GM21528 (cell line): ENCODE results near the gene TRIM15.
A peak's percentile ranks its signal among the peaks of the same experiment; 100 is the strongest.
"Not testable (repeated sequence)": the region's sequence is repeated elsewhere in the genome, so short reads cannot be mapped to it uniquely, and the experiment has no call there.

ENCODE experiments used
- ATAC-seq: cut with Tn5 transposase; IDR thresholded peaks from one replicate; pipeline ENCODE4 v1.9.1; 2021; ENCODE audit warnings: mild to moderate bottlenecking, moderate library complexity; ENCODE audit not compliant: unreplicated experiment, low FRiP score

Gene TRIM15

DNA sequence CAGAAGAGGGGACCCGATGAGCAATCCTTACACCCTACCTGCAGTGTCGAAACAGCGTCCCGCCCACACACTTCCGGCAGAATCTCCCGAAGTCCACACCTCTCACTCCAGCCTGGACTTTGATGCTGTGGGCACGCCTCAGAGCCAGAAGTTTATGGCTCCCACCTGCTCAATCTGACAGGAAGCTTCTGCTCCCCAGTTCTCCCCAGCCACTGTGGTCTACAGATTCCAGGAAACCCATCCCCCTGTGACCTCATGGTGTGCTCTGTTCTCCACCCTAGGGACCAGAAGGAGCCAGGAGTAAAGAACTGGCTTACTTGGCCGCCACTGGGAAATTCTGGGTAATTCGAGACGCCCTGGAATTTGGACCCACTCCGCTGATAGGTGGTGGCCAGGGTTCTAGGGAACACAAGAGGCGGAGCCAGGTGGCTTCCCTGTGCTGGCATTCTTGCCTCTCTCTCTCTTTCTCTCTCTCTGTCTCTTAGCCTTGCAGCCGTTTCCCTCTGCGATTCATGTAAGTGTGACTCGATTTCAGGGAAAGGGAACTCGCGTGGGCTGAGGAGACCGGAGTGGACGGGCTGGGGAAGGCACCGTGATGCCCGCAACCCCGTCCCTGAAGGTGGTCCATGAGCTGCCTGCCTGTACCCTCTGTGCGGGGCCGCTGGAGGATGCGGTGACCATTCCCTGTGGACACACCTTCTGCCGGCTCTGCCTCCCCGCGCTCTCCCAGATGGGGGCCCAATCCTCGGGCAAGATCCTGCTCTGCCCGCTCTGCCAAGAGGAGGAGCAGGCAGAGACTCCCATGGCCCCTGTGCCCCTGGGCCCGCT, at the start of gene TRIM15:
Gene TRIM15 (plus strand): TSS at position 457 of the 828 bp plus-strand sequence. CDS start 139 bp downstream, at position 596.
- ATAC-seq: no peak

DNA sequence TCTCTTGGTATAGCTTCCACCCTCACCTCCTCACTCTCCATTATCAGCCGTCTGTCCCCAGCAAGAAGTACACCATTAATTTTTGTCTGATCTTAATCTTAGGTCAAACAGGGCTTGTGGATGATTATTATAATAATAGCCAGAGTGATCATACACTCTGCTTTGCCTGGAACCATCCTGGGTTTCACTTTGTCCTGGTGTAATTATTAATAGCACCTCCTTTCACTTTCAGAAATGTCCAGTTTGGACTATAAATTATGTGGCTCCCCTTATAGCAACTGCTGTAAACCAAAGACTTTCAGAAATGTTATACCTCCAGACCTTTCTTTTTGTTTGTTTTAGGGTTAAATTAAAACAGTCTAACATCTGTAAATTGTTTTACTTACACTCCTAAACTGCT, 49.5 kb upstream of the TRIM15 start:
- ATAC-seq: no peak

DNA sequence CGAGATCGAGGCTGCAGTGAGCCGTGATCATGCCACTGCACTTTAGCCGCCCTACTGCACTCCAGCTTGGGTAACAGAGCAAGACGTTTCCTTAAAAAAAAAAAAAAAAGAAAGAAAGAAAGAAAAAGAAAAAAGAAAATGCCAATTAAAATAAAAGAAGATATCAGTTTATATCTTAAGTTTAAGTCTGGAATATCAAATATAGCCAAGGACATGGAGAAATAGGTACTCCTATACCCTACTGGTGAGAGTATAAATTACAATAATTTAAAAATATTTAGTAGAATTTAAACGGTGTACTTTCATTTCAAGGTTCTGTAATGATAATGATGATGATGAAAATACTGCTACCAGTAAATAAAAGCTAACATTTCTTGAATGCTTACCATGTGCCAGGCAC, 46.6 kb upstream of the TRIM15 start:
- ATAC-seq: no peak

DNA sequence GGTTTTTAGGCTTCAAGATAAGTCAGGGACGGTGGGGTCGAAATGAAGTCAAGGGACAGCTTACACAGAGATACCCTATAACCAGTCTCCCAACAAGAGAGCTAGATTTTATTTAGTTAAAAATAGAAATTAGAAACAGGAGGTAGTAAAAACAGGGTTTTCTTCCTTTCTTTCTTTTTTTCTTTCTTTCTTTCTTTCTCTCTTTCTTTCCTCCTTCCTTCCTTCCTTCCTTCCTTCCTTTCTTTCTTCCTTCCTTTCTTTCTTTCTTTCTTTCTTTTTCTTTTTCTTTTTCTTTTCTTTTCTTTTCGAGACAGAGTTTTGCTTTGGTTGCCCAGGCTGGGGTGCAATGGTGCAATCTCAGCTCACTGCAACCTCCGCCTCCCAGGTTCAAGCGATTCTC, 44.7 kb upstream of the TRIM15 start:
- ATAC-seq: not testable (repeated sequence)

DNA sequence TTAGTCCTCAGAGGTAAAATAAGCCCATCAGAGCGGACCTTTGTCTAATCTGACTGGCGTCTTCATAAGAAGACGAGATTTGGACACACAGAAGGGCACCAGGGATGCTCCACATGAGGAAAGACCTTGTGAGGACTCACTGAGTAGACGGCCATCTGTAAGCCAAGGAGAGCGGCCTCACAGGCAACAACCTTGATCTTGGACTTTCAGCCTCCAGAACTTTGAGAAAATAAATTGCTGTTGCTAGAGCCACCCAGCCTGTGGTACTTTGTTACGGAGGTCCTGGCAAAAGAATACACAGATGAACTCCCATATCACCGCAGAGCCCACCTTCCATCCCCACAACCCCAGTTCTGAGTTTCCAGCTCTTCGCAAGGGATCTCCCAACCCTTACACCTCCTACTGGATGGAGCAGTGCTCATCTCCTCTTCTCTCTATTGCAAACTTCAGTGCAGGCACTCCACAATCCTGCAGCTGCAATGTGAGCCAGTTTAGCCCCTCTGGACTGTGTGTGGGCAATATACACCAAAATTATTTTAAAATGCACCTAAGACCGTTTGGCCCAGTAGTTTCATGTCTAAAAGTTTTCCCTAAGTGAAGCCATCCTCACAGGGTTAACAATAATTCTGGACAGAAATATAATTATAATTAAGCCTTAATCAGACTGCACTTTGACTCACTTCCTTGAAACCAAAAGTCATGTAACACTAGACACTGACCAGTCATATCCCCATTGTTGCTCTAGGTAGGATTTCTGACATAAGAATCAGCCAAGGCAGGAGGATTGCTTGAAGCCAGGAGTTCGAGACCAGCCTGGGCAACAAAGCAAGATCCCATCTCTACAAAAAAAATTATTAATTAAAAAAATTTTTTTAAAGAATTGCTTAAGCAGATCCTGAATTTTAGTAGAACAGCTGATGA, 41.6 kb upstream of the TRIM15 start:
- no peak for ATAC-seq

DNA sequence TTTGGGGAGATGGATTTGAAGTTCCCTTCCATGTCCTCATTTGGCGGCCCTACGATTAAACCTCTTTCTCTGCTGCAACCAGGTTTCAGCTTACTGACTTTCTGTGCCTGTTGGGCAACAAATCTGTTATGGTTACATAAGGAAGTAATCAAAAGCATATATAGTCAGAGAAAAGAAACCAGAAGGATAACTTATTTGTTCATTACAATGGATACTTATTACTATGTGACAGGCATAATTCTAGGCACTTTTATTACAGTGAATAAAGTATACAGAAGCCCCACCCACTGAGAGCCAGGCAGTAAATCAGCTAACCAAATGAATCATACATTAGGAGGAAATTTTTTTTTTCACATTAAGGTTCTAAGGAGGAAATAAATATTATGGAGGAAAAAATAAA, 40.8 kb upstream of the TRIM15 start:
- no peak for ATAC-seq

DNA sequence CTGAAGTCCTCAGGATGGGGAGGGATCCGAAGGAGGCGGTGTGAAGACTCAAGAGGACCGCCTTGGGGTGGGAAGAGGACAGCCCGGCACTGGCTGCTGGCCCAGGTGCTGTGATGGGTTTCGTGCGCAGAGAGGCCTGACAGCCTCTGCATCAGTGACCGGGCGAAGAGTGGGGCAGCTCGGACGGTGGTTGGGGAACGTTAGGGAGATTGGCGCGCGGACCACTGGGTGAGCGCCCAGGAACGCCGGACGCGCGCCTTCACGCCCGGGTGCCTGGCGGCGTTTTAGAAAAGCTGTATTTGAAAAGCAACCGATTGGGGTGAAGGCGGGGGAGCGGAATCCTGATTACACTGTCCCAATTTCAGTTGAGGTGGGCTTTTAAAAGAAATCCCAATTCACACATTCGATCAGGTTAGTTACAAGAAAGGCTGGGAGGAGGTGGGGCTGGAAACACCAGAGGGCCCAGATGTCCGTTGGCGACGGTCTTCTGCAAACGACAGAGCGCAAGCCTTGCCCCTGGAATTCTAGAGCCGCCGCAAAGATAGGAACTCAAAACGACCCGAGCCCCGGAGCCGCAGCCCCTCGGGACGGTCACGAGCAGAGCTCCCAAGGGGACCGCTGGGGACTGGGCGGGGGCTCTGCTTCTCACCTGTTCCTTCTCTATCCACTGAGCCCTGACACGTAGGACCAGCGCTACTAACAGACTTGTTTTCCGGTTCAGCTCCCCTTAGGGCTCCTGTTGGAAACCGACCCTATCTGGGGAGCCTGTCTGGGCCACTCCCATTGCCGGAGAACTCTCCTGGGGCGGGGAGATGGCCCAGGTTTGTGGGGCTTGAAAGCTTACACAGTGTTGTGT, 35.9 kb upstream of the TRIM15 start:
- no peak for ATAC-seq

DNA sequence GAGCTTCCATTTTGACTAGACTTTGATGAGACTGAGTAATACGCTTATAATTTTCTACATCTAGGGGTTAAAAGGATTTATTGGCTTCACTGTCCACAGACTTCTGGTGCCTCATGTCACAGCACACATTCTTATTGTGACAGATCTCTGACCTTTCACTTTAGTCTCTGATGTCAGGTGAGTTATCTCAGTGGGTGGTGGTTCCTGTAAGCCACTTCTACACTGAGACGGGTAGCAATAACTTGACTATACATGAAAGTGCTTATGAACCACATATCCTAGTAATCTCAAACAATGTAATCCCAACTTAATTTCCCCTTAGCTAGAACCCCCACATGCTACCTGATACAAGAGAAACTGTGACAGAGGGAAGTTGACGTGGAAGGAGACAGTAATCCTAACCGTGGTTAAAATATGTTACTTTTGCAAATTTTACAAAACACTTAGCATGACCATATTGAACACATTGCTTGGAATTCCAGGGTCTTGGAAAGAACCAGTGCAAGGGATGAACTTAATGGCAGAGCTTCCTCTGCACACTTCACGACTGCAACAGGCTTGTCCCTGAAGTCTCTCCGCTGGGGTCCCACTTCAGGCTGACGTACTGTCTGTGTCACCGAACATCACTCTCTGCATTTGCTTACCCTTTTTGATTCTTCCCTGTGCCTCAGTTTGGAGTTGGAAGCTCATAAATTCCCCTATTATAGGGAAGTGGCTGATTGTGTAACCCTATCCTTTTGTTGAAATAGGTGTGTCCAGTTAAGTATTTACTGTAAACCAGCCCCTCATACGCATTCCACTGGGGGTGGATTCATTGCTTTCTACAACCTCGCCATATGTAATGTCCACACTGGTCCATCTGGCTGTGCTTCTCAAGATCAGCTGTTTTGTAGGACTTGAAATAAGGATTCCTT, 33.8 kb upstream of the TRIM15 start:
- no peak for ATAC-seq

DNA sequence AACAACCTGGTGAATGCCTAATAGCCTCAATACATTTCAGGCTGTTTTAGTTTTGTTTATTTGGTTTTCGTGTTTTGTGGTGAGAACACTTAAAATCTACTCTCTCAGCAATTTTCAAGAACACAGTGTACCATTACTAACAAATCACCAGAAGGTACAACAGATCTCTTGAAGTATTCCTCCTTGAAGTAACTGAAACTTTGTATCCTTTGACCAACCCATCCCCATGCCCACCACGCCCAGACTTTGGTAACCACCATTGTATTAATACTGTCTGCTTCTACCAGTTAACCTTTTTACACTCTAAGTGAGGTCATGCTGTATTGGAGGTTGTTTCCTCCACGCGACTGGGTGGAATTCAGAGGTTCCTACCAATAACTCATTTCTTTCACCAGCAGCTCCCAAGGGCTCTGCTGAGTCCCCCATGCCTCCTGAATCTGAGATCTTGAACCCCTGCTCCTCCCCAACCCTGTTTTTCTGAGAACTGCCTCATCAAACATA, 33.1 kb upstream of the TRIM15 start:
- ATAC-seq: no peak

DNA sequence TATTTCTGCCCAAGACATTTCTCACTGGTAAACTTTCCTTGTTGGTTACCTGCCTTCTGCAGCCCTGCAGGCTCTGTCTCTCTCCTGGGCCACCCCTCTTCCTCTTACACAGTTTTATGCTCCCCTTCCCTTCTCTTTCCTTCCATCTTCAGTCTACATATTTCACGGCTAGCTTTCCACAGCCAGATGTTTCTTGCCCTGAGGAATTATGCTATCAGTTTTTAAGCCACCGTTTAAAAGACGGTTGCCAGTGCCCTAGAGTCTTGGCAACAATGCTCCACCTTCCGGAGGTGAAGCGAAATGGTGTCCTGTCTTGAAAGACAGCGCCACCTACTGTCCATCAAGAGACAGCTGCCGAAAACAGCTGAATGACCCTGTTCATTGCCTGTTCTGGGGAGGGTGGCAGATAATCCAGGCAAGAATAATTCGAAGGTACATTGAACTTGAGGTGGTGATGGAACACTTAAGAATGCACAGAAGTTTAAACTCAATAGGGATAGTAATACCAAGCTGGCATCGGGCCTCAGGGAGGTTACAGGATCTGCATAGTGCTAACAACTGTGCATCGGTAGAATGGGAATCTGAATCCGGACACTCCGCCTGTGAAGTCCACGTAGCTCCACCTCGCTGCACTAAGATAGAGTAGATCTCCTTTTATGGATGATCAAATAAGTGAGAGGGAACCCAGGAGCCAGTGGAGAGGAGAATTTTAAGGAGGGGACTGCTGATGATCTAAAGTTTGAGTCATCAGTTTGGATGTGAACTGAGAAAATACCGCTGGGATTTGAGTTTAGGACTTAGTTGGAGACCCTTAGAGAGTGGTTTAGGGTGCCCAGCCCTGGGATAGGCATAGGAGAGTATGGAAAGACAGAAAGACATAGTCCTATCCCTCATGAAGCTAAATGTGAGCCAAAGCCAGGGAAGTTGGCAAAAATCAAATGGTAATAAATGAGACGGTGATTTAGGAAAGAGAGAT, 32.2 kb upstream of the TRIM15 start:
- peak; percentile 57 for ATAC-seq

DNA sequence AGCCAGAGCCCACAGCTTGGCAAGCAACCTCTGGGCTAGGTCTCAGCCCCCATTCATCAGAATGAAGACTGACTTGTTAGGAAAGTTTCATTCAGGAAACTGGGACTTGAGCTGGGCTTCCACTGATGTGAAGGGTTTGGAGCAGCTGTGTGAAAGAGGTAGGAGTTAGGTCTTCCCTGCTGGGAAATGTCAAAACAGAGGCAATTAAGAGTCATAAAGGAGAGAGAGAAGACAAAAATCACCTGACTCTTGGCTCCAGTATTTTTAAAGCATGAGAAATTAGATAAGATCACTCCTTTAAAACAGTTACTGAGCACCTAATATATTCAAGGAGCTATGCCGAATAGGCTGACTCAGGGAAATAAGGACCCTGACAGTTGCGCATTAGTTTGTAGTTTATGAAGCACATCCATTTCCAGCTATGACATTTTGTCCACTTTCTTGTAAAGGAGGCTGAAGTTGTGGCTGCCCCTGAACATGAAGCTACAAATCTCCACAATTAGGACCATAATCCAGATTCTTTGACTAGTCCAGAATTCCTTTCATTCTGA, 31.3 kb upstream of the TRIM15 start:
- no peak for ATAC-seq

DNA sequence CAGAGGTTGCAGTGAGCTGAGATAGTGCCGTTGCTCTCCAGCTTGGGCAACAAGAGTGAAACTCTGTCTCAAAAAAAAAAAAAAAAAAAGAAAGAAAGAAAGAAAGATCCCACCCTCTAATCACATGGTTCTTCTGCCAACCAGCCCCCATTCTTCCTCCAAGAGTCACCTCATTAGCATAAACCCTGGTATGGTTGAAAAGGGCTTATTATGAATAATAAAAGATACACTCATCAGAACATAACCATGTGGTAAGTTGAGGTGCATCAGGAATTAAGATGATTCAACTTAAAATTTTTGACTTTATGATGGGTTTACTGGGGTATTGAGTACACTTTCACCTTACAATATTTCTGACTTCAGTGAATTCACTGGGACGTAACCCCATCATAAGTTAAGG, 28.2 kb upstream of the TRIM15 start:
- ATAC-seq: no peak

DNA sequence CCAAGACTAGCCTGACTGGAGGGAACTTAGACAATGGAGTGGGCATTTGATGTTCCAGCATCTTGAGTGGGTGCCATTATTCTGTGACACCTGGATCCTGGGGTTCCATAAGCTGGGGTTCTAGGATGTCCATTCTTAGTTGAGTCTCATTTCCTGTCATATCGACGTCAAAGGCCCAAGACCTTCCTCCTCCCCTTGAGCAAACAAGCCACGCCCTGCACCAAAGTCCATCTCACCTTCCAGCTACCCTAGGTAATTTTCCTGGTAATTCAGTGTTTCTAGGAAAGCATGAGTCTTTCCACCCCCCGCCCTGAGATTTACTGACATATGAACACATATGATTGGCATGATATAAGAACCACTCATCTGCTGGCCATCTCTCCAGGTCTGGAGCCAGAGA, 27.6 kb upstream of the TRIM15 start, which contains the start of gene TRIM40:
Gene TRIM40 (plus strand): TSS at position 384 of the 400 bp plus-strand sequence. CDS start 897 bp downstream, outside the sequence.
- ATAC-seq: no peak

DNA sequence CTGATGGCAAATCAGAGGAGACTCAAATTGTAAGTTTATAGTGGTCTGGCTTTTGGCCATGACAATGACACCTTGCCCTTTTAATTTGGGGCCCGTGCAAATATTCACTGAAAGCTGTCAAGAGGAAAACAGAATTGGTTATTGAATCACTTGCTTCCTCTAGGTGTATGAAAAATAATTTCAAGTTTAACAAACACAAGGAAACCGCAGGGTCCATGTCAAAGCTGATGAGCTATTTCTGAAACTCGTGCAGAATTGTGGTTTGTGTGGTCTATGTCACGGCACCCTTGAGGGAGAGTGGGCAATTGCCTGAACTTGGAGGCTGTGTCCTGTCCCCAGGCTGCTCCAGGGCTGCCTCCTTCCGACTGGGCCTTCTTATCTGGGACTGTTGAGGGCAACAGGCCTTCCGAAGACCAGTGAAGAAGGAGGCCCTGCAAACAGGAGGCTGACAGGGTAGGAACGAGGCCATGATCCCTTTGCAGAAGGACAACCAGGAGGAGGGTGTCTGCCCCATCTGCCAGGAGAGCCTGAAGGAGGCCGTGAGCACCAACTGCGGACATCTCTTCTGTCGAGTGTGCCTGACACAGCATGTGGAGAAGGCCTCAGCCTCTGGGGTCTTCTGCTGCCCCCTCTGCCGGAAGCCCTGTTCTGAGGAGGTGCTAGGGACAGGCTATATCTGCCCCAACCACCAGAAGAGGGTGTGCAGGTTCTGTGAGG, 26.6 kb upstream of the TRIM15 start:
- no peak for ATAC-seq

DNA sequence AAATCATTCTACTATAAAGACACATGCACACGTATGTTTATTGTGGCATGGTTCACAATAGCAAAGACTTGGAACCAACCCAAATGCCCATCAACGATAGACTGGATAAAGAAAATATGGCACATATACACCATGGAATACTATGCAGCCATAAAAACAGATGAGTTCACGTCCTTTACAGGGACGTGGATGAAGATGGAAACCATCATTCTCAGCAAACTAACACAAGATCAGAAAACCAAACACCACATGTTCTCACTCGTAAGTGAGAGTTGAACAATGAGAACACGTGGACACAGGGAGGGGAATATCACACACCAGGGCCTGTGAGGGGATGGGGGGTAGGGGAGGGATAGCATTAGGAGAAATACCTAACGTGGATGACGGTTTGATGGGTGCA, 23.1 kb upstream of the TRIM15 start:
- ATAC-seq: not testable (repeated sequence)

DNA sequence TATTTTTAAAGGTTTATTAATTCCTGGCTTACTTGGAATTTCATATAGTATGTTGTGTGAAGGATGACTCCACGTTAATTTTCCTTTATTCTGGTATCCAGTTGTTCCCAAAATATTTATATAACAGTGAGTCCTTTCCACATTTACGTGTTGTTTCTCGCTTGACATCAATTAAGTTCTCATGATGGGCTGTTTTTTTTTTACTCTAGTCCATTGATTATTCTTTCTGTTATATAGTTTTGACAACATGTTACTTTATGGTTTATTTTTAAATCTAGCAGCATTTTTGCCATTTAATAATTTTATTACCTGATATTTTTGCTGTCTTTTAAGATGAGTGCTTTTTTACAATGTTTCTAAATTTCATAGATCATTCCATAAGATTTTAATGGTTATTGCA, 20.7 kb upstream of the TRIM15 start:
- ATAC-seq: no peak

DNA sequence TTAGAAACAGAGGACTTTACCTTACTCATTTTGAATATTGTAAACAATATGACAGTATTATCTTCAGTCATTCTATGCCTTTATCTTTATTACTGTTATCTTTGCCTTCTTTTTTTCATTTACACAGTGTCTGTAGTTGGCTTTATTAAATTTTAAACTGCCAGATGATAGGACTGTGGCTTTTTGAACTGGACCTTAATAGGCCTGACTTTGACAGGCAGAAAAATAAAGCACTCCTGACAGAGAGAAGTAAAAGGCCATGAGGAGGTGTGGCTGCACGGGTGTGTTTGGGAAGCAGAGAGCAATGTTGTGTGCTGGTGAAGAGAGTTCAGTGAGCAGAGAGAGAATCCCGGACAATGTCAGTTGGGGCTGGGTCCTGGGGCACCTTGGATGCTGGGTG, 19.6 kb upstream of the TRIM15 start:
- no peak for ATAC-seq
